ENCODE measurements around the gene SNRPA. TPM values are rescaled to one million over a fixed set of nuclear protein-coding genes. Genes with fewer than 3 reads are reported as not detected.

The SNRPA gene
- total and polyA plus RNA-seq, 2 donors from 2014 or later: 48.7 to 52.6 TPM

DNA sequence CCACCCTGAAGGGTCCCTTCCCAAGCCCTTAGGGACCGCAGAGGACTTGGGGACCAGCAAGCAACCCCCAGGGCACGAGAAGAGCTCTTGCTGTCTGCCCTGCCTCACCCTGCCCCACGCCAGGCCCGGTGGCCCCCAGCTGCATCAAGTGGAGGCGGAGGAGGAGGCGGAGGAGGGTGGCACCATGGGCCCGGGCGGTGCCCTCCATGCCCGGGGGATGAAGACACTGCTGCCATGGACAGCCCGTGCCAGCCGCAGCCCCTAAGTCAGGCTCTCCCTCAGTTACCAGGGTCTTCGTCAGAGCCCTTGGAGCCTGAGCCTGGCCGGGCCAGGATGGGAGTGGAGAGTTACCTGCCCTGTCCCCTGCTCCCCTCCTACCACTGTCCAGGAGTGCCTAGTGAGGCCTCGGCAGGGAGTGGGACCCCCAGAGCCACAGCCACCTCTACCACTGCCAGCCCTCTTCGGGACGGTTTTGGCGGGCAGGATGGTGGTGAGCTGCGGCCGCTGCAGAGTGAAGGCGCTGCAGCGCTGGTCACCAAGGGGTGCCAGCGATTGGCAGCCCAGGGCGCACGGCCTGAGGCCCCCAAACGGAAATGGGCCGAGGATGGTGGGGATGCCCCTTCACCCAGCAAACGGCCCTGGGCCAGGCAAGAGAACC is 49.5 kb downstream of the SNRPA start:
- peaks cover 0 to 60% (median 28%) of the 10 kb centered on the region in 3 donors for H3K4me1 ChIP-seq (ENCODE audit: control insufficient read depth in 2 of 3, insufficient read depth in 2 of 3, low read depth in 1 of 3, low read length in 3 of 3)
- TF ChIP-seq, protein P1, sequence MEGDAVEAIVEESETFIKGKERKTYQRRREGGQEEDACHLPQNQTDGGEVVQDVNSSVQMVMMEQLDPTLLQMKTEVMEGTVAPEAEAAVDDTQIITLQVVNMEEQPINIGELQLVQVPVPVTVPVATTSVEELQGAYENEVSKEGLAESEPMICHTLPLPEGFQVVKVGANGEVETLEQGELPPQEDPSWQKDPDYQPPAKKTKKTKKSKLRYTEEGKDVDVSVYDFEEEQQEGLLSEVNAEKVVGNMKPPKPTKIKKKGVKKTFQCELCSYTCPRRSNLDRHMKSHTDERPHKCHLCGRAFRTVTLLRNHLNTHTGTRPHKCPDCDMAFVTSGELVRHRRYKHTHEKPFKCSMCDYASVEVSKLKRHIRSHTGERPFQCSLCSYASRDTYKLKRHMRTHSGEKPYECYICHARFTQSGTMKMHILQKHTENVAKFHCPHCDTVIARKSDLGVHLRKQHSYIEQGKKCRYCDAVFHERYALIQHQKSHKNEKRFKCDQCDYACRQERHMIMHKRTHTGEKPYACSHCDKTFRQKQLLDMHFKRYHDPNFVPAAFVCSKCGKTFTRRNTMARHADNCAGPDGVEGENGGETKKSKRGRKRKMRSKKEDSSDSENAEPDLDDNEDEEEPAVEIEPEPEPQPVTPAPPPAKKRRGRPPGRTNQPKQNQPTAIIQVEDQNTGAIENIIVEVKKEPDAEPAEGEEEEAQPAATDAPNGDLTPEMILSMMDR (IDR thresholded peaks at IDR 0.05; ENCODE audit: borderline replicate concordance, extremely low read depth, insufficient read depth): no peak
- intact Hi-C loops (cut with DNase I): loop anchor here (10.0 kb wide), 1 partner anchor 136 kb away; no protein-coding TSS in a partner anchor
- FAIRE-seq: no peak
- no peaks in the 10 kb centered on the region for H3K9me3 ChIP-seq (ENCODE audit: control insufficient read depth in 2 of 3, insufficient read depth in 1 of 3, low read length in 3 of 3)
- H3K4me3 ChIP-seq (ENCODE audit: low read length in 3 of 3): peak overlapping the region; percentile 65 to 78 (median 74)
- H3K27ac ChIP-seq (ENCODE audit: low read depth in 2 of 2, low read length in 2 of 2): peak overlapping the region; percentile 67 to 87
- peak overlapping the region in 2 of 3 donors; percentile 76 to 82 for H3K9ac ChIP-seq (ENCODE audit: low read length in 3 of 3)
- H3K36me3 ChIP-seq (ENCODE audit: control insufficient read depth in 2 of 3, insufficient read depth in 3 of 3, low read length in 3 of 3): peaks cover 0 to 6% (median 0%) of the 10 kb centered on the region in 3 donors
- no peaks in the 10 kb centered on the region for H3K27me3 ChIP-seq (ENCODE audit: control insufficient read depth, insufficient read depth, low read length)
- DNase-seq: peak in 1 of 5 donors; percentile 68

DNA sequence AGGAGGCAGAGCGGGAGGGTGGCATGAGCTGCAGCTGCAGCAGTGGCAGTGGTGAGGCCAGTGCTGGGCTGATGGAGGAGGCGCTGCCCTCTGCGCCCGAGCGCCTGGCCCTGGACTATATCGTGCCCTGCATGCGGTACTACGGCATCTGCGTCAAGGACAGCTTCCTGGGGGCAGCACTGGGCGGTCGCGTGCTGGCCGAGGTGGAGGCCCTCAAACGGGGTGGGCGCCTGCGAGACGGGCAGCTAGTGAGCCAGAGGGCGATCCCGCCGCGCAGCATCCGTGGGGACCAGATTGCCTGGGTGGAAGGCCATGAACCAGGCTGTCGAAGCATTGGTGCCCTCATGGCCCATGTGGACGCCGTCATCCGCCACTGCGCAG is 50.0 kb downstream of the SNRPA start:
- Histone ChIP-seq H3K9me3 (ENCODE audit: control insufficient read depth in 2 of 3, insufficient read depth in 1 of 3, low read length in 3 of 3) (no peaks in the 10 kb centered on the region), H3K9ac (ENCODE audit: low read length in 3 of 3) (peak overlapping the region in 1 of 3 donors; percentile 29), H3K27ac (ENCODE audit: low read depth in 2 of 2, low read length in 2 of 2) (peak overlapping the region in 1 of 2 donors; percentile 5), H3K27me3 (ENCODE audit: control insufficient read depth, insufficient read depth, low read length) (no peaks in the 10 kb centered on the region), H3K4me3 (ENCODE audit: low read length in 3 of 3) (peak overlapping the region in 1 of 3 donors; percentile 74), H3K4me1 (ENCODE audit: control insufficient read depth in 2 of 3, insufficient read depth in 2 of 3, low read depth in 1 of 3, low read length in 3 of 3) (peaks cover 0 to 65% (median 28%) of the 10 kb centered on the region in 3 donors), H3K36me3 (ENCODE audit: control insufficient read depth in 2 of 3, insufficient read depth in 3 of 3, low read length in 3 of 3) (peaks cover 0 to 6% (median 0%) of the 10 kb centered on the region in 3 donors)
- TF ChIP-seq, protein P1 (IDR thresholded peaks at IDR 0.05; ENCODE audit: borderline replicate concordance, extremely low read depth, insufficient read depth): no peak
- peak in 1 of 5 donors; percentile 52 for DNase-seq
- FAIRE-seq: no peak
- intact Hi-C loops (cut with DNase I): loop anchor here (10.0 kb wide), 1 partner anchor 136 kb away; no protein-coding TSS in a partner anchor

DNA sequence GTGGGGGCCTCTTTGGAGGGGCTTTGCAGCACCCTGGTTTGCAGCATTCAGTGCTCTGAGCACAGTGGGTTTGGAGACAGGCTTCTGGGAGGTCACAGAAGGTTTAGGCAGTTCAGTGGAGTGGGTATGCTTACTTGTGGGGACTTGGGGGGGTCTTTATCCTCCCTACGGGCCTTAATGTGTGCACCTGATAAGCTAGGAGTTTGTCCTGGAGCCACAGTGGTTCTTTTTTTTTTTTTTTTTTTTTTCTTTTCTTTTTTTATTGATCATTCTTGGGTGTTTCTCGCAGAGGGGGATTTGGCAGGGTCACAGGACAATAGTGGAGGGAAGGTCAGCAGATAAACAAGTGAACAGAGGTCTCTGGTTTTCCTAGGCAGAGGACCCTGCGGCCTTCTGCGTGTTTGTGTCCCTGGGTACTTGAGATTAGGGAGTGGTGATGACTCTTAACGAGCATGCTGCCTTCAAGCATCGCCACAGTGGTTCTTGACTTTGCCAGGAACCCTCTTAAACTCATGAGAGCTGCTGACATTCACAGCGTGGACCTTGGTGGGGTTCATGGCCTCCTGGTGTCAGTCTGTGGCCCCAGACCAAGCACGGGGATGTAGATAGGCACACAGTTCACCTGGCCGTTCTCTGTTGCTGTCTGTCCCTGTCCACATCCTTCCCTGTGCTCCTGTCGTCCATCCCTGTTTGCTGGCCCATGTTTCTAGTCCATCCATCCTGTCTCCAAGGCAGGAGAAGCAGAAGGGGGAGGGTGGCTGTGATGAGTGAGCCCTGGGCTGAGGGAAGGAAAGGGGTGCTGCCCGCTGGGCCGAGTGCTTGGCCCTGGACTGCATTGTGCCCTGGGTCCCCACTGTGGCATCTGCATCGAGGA is 50.7 kb downstream of the SNRPA start:
- intact Hi-C loops (cut with DNase I): loop anchor here (10.0 kb wide), 1 partner anchor 137 kb away; no protein-coding TSS in a partner anchor
- Histone ChIP-seq H3K9me3 (ENCODE audit: control insufficient read depth in 2 of 3, insufficient read depth in 1 of 3, low read length in 3 of 3) (no peaks in the 10 kb centered on the region), H3K36me3 (ENCODE audit: control insufficient read depth in 2 of 3, insufficient read depth in 3 of 3, low read length in 3 of 3) (peaks cover 0 to 6% (median 0%) of the 10 kb centered on the region in 3 donors), H3K4me3 (ENCODE audit: low read length in 3 of 3) (peak overlapping the region in 2 of 3 donors; percentile 43 to 74), H3K27me3 (ENCODE audit: control insufficient read depth, insufficient read depth, low read length) (no peaks in the 10 kb centered on the region), H3K9ac (ENCODE audit: low read length in 3 of 3) (peak overlapping the region in 2 of 3 donors; percentile 3 to 66), H3K27ac (ENCODE audit: low read depth in 2 of 2, low read length in 2 of 2) (peak overlapping the region; percentile 59 to 73), H3K4me1 (ENCODE audit: control insufficient read depth in 2 of 3, insufficient read depth in 2 of 3, low read depth in 1 of 3, low read length in 3 of 3) (peaks cover 0 to 71% (median 28%) of the 10 kb centered on the region in 3 donors)
- TF ChIP-seq, protein P1 (IDR thresholded peaks at IDR 0.05; ENCODE audit: borderline replicate concordance, extremely low read depth, insufficient read depth): no peak
- FAIRE-seq (no peak), DNase-seq (peak in 1 of 5 donors; percentile 47)

Data from kidney (tissue), 14 donors.